Muscle layer of colon (tissue), 2 donors: ENCODE measurements around the gene TAP1.
A peak's percentile ranks its signal among the peaks of the same experiment; 100 is the strongest.
"Not testable (repeated sequence)": the region's sequence is repeated elsewhere in the genome, so short reads cannot be mapped to it uniquely, and the experiment has no call there.

Experiments used
- H3K27ac ChIP-seq: one replicate; pipeline ENCODE4 v1.7.0; 2013; ENCODE audit warnings: low read depth, mild to moderate bottlenecking, low read length, moderate library complexity
- H3K27me3 ChIP-seq, 2 donors: one replicate each; pipeline ENCODE4 v1.7.0; 2013; ENCODE audit warnings: low read length in 2 of 2, mild to moderate bottlenecking in 2 of 2; ENCODE audit not compliant: insufficient read depth in 2 of 2, control insufficient read depth in 1 of 2
- H3K36me3 ChIP-seq: one replicate; pipeline ENCODE4 v1.7.0; 2013; ENCODE audit warnings: mild to moderate bottlenecking, low read length; ENCODE audit not compliant: insufficient read depth
- H3K4me1 ChIP-seq: one replicate; pipeline ENCODE4 v1.7.0; 2013; ENCODE audit warnings: mild to moderate bottlenecking, low read length; ENCODE audit not compliant: insufficient read depth
- H3K4me3 ChIP-seq, 2 donors: one replicate each; pipeline ENCODE4 v1.7.0; 2013; ENCODE audit warnings: low read length in 2 of 2, low read depth in 1 of 2, mild to moderate bottlenecking in 1 of 2, moderate library complexity in 1 of 2
- H3K9ac ChIP-seq: one replicate; pipeline ENCODE4 v1.7.0; 2013; ENCODE audit warnings: low read length
- H3K9me3 ChIP-seq: one replicate; pipeline ENCODE4 v1.7.0; 2013; ENCODE audit warnings: mild to moderate bottlenecking, low read length
- donor health status: abdominal sarcoma.
- donor health status: Adenocarcinoma of cecum.

Gene TAP1

GRCh38 chr6:32815115-32815514, 38.4 kb downstream of the TAP1 start:
- H3K27me3 ChIP-seq, result no peaks in the 10 kb centered on the region
- H3K36me3 ChIP-seq, result no peaks in the 10 kb centered on the region
- H3K9ac ChIP-seq, result no peak overlapping the region
- H3K4me1 ChIP-seq, result no peaks in the 10 kb centered on the region
- H3K4me3 ChIP-seq, result no peak overlapping the region
- H3K9me3 ChIP-seq, result no peaks in the 10 kb centered on the region
- no peak overlapping the region for H3K27ac ChIP-seq

GRCh38 chr6:32814145-32814544, 39.4 kb downstream of the TAP1 start:
- Histone ChIP-seq H3K27ac (no peak overlapping the region), H3K4me3 (no peak overlapping the region), H3K4me1 (no peaks in the 10 kb centered on the region), H3K9ac (no peak overlapping the region), H3K9me3 (no peaks in the 10 kb centered on the region), H3K27me3 (no peaks in the 10 kb centered on the region), H3K36me3 (no peaks in the 10 kb centered on the region)

- Histone ChIP-seq H3K27me3 (peaks cover 0 to 10% of the 10 kb centered on the region in 2 donors), H3K4me3 (no peak overlapping the region)
Observed at GRCh38 chr6:32809171-32809570, 44.3 kb downstream of the TAP1 start.

GRCh38 chr6:32807020-32807580, 46.4 kb downstream of the TAP1 start:
- no peak overlapping the region for H3K9ac ChIP-seq
- H3K27me3 ChIP-seq, result peaks cover 0 to 10% of the 10 kb centered on the region in 2 donors
- no peaks in the 10 kb centered on the region for H3K4me1 ChIP-seq
- H3K4me3 ChIP-seq, result no peak overlapping the region
- H3K27ac ChIP-seq, result no peak overlapping the region
- H3K9me3 ChIP-seq, result no peaks in the 10 kb centered on the region
- H3K36me3 ChIP-seq, result no peaks in the 10 kb centered on the region

More at GRCh38 chr6:32809171-32809570, 44.3 kb downstream of the TAP1 start:
- no peak overlapping the region for H3K9ac ChIP-seq
- H3K4me1 ChIP-seq, result no peaks in the 10 kb centered on the region
- H3K27ac ChIP-seq, result no peak overlapping the region
- H3K9me3 ChIP-seq, result no peaks in the 10 kb centered on the region
- no peaks in the 10 kb centered on the region for H3K36me3 ChIP-seq

GRCh38 chr6:32805404-32805803, 48.1 kb downstream of the TAP1 start:
- H3K9me3 ChIP-seq, H3K4me1 ChIP-seq, H3K36me3 ChIP-seq, H3K27ac ChIP-seq, H3K9ac ChIP-seq, H3K4me3 ChIP-seq, H3K27me3 ChIP-seq: not testable (repeated sequence)

- H3K4me1 ChIP-seq, result no peaks in the 10 kb centered on the region
- H3K9me3 ChIP-seq, result no peaks in the 10 kb centered on the region
- H3K9ac ChIP-seq, result no peak overlapping the region
- no peak overlapping the region for H3K4me3 ChIP-seq
- no peak overlapping the region for H3K27ac ChIP-seq
- peaks cover 0 to 10% of the 10 kb centered on the region in 2 donors for H3K27me3 ChIP-seq
- H3K36me3 ChIP-seq, result no peaks in the 10 kb centered on the region
Observed at GRCh38 chr6:32803416-32803815, 50.1 kb downstream of the TAP1 start.

GRCh38 chr6:32799740-32800139, 53.8 kb downstream of the TAP1 start:
- no peaks in the 10 kb centered on the region for H3K4me1 ChIP-seq
- no peaks in the 10 kb centered on the region for H3K36me3 ChIP-seq
- no peak overlapping the region for H3K27ac ChIP-seq
- no peak overlapping the region for H3K4me3 ChIP-seq
- H3K9ac ChIP-seq, result no peak overlapping the region
- no peaks in the 10 kb centered on the region for H3K27me3 ChIP-seq
- H3K9me3 ChIP-seq, result no peaks in the 10 kb centered on the region

- Histone ChIP-seq H3K27ac (no peak overlapping the region), H3K27me3 (no peaks in the 10 kb centered on the region)
Observed at GRCh38 chr6:32799168-32799567, 54.3 kb downstream of the TAP1 start.

GRCh38 chr6:32796848-32797776, 56.4 kb downstream of the TAP1 start:
- H3K27me3 ChIP-seq, result no peaks in the 10 kb centered on the region
- peak overlapping the region in 1 of 2 donors; percentile 23 for H3K4me3 ChIP-seq
- H3K9ac ChIP-seq, result no peak overlapping the region
- H3K27ac ChIP-seq, result peak overlapping the region; percentile 1
- no peaks in the 10 kb centered on the region for H3K9me3 ChIP-seq
- H3K4me1 ChIP-seq, result no peaks in the 10 kb centered on the region
- no peaks in the 10 kb centered on the region for H3K36me3 ChIP-seq

More at GRCh38 chr6:32799168-32799567, 54.3 kb downstream of the TAP1 start:
- Histone ChIP-seq H3K4me1 (no peaks in the 10 kb centered on the region), H3K36me3 (no peaks in the 10 kb centered on the region), H3K9ac (no peak overlapping the region), H3K9me3 (no peaks in the 10 kb centered on the region), H3K4me3 (no peak overlapping the region)
